ENCODE data around the gene MYO15A. TPM values are rescaled to one million over a fixed set of nuclear protein-coding genes. Genes with fewer than 3 reads are reported as not detected.

MYO15A gene
- total RNA-seq, 1 experiment from 2014 or later = 2.8 TPM

GRCh38 chr17:18146980-18147379 lies 38.4 kb downstream of the MYO15A start:
- no peaks in the 10 kb centered on the region for H3K27me3 ChIP-seq (ENCODE audit: insufficient read depth, low read length)
- no peak overlapping the region for H3K27ac ChIP-seq (ENCODE audit: low read depth, low read length)
- no peak overlapping the region for H2AFZ ChIP-seq (ENCODE audit: low read depth, low read length, poor library complexity, severe bottlenecking)
- no peak for TF ChIP-seq CBX3 (IDR thresholded peaks at IDR 0.05; ENCODE audit: low read depth)
- TF ChIP-seq CEBPB (IDR thresholded peaks at IDR 0.05; ENCODE audit: low read depth) = no peak
- TF ChIP-seq FOSL1 (IDR thresholded peaks at IDR 0.05; ENCODE audit: low read depth) = no peak
- TF ChIP-seq POLR2AphosphoS5 (IDR thresholded peaks at IDR 0.05; ENCODE audit: low read depth, low read length) = no peak
- no peak for TF ChIP-seq ATF3 (IDR thresholded peaks at IDR 0.05)
- no peak for TF ChIP-seq RAD21 (IDR thresholded peaks at IDR 0.05; ENCODE audit: low read depth)
- no peak for TF ChIP-seq EZH2 (IDR thresholded peaks at IDR 0.05)
- TF ChIP-seq SIN3A (IDR thresholded peaks at IDR 0.05; ENCODE audit: low read depth) = no peak
- no peak for TF ChIP-seq YY1 (IDR thresholded peaks at IDR 0.05; ENCODE audit: extremely low read depth, insufficient replicate concordance, low read depth, low read length)
- TF ChIP-seq EGR1 (IDR thresholded peaks at IDR 0.05; ENCODE audit: low read depth) = no peak
- no peak for TF ChIP-seq MAX (IDR thresholded peaks at IDR 0.05)
- no peak for TF ChIP-seq EZH2phosphoT487 (IDR thresholded peaks at IDR 0.05; ENCODE audit: borderline replicate concordance)
- no peak for TF ChIP-seq REST (IDR thresholded peaks at IDR 0.05; ENCODE audit: low read depth)
- TF ChIP-seq JUND (IDR thresholded peaks at IDR 0.05) = no peak
- TF ChIP-seq SP1 (IDR thresholded peaks at IDR 0.05; ENCODE audit: low read depth) = no peak
- no peak for TF ChIP-seq SRF (IDR thresholded peaks at IDR 0.05; ENCODE audit: low read depth)
- no peak for TF ChIP-seq ZBTB33 (IDR thresholded peaks at IDR 0.05; ENCODE audit: extremely low read depth, insufficient replicate concordance, low read length)
- TF ChIP-seq ELF1 (IDR thresholded peaks at IDR 0.05; ENCODE audit: borderline replicate concordance, low read depth) = no peak
- no peak for TF ChIP-seq CTCF (IDR thresholded peaks at IDR 0.05 in 2 of 3, conservative IDR thresholded peaks at IDR 0.05 in 1 of 3; ENCODE audit: borderline replicate concordance in 1 of 3, insufficient read depth in 1 of 3, low read depth in 2 of 3, low read length in 2 of 3)
- CTCF ChIA-PET = no interaction called here
- ATAC-seq (no peak), DNase-seq (ENCODE audit: low read depth, low spot score) (no peak)
- no peak overlapping the region for H3K9ac ChIP-seq (ENCODE audit: low read length)
- POLR2A ChIA-PET = no interaction called here
- H4K20me1 ChIP-seq (ENCODE audit: insufficient read depth) = no peaks in the 10 kb centered on the region
- no peaks in the 10 kb centered on the region for H3K36me3 ChIP-seq (ENCODE audit: control insufficient read depth in 1 of 2, insufficient read depth in 2 of 2, low read length in 2 of 2)
- H3K4me1 ChIP-seq (ENCODE audit: control insufficient read depth in 1 of 2, insufficient read depth in 2 of 2, low read length in 2 of 2) = no peaks in the 10 kb centered on the region; a peak in 1 of 4 replicates
- RAD21 ChIA-PET (ENCODE audit: low non-redundant PET in 1 of 2, low total read pairs in 2 of 2, uncharacterized antibody in 2 of 2, unreplicated experiment in 2 of 2) = no interaction called here
- H3K4me2 ChIP-seq (ENCODE audit: low read length) = no peak overlapping the region
- intact Hi-C loops (cut with micrococcal nuclease) = no loop called here
- no peak overlapping the region for H3K4me3 ChIP-seq (replicated peaks in 1 of 2; ENCODE audit: low read depth in 1 of 2, low read length in 2 of 2)
- no peaks in the 10 kb centered on the region for H3K9me2 ChIP-seq (ENCODE audit: insufficient read depth)
- BruUV-seq (replicated peaks) = no TSS peak
- H3K9me3 ChIP-seq (ENCODE audit: control insufficient read depth in 1 of 2, insufficient read depth in 1 of 2, low read depth in 1 of 2, low read length in 2 of 2) = no peaks in the 10 kb centered on the region
- H3K79me2 ChIP-seq (ENCODE audit: insufficient read depth, low read length) = no peaks in the 10 kb centered on the region

All from HCT116 (cell line).